Measurements from ENCODE around the gene TMEM117.

TMEM117 gene

GRCh38 chr12:44433659-44434058, 597.8 kb downstream of the TMEM117 start:
- DNase-seq (ENCODE audit: low read depth), result no peak
- no peak for TF ChIP-seq CTCF (IDR thresholded peaks at IDR 0.05; ENCODE audit: low read length, missing control alignments)
- H3K4me3 ChIP-seq (replicated peaks; ENCODE audit: low read depth, low read length), result no peak overlapping the region

DNA sequence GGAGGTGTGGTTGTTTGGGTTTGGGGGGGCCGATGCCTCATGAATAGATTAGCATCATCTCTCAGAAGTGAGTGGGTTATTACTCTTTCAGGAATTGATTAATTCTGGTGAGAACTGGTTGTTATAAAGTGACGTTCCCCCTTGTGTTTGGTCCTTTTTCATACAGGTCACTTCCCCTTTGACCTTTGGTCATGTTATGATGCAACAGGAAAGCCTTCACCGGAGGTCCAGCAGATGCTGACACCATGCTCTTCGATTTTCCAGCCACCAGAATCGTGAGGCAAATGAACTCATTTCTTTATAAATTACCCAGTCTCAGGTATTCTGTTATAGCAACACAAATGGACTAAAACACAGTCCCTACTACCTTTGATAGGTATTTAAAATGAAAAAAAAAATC, 600.9 kb downstream of the TMEM117 start:
- no peak overlapping the region for H3K4me3 ChIP-seq (replicated peaks; ENCODE audit: low read depth, low read length)
- DNase-seq (ENCODE audit: low read depth), result no peak
- TF ChIP-seq CTCF (IDR thresholded peaks at IDR 0.05; ENCODE audit: low read length, missing control alignments), result no peak
